Measurements from ENCODE around the gene GRIK3. TPM values are rescaled to one million over a fixed set of nuclear protein-coding genes. Genes with fewer than 3 reads are reported as not detected.

Gene GRIK3
- total and polyA plus RNA-seq, 2 donors (not counting 1 experiment from before 2014, with no cell fraction given), result not detected

GRCh38 chr1:36884029-36884701 lies 150.2 kb downstream of the GRIK3 start:
- no peaks in the 10 kb centered on the region for H3K27me3 ChIP-seq (ENCODE audit: control insufficient read depth, insufficient read depth, low read length)
- H3K4me1 ChIP-seq (ENCODE audit: control insufficient read depth, extremely low read depth, insufficient read depth, low read length), result no peaks in the 10 kb centered on the region
- H3K9me3 ChIP-seq (ENCODE audit: control insufficient read depth, insufficient read depth, low read depth, low read length), result no peaks in the 10 kb centered on the region
- no peak for DNase-seq (ENCODE audit: low read depth in 2 of 2)
- no peaks in the 10 kb centered on the region for H3K79me2 ChIP-seq (ENCODE audit: control insufficient read depth, insufficient read depth, low read length)
- H3K4me2 ChIP-seq (ENCODE audit: extremely low read depth, insufficient read depth, low read length), result no peak overlapping the region
- H3K4me3 ChIP-seq (replicated peaks in 1 of 4; ENCODE audit: control extremely low read depth in 1 of 4, insufficient read depth in 1 of 4, low read depth in 3 of 4, low read length in 4 of 4), result no peak overlapping the region
- no peak overlapping the region for H3K9ac ChIP-seq (ENCODE audit: insufficient read depth, low read length)
- H3K27ac ChIP-seq (ENCODE audit: insufficient read depth, low read length), result no peak overlapping the region
- H3K36me3 ChIP-seq (ENCODE audit: control insufficient read depth, insufficient read depth, low read length), result no peaks in the 10 kb centered on the region
- no peaks in the 10 kb centered on the region for H4K20me1 ChIP-seq (ENCODE audit: control insufficient read depth, extremely low read depth, insufficient read depth, low read length)
- no peak for TF ChIP-seq EZH2 (IDR thresholded peaks at IDR 0.05; ENCODE audit: low read length, missing control alignments)
- TF ChIP-seq, protein P1, sequence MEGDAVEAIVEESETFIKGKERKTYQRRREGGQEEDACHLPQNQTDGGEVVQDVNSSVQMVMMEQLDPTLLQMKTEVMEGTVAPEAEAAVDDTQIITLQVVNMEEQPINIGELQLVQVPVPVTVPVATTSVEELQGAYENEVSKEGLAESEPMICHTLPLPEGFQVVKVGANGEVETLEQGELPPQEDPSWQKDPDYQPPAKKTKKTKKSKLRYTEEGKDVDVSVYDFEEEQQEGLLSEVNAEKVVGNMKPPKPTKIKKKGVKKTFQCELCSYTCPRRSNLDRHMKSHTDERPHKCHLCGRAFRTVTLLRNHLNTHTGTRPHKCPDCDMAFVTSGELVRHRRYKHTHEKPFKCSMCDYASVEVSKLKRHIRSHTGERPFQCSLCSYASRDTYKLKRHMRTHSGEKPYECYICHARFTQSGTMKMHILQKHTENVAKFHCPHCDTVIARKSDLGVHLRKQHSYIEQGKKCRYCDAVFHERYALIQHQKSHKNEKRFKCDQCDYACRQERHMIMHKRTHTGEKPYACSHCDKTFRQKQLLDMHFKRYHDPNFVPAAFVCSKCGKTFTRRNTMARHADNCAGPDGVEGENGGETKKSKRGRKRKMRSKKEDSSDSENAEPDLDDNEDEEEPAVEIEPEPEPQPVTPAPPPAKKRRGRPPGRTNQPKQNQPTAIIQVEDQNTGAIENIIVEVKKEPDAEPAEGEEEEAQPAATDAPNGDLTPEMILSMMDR (conservative IDR thresholded peaks at IDR 0.05 in 1 of 2, IDR thresholded peaks at IDR 0.05 in 1 of 2; ENCODE audit: low read depth in 1 of 2, low read length in 2 of 2), result no peak
- H2AFZ ChIP-seq (ENCODE audit: low read length), result no peak overlapping the region

DNA sequence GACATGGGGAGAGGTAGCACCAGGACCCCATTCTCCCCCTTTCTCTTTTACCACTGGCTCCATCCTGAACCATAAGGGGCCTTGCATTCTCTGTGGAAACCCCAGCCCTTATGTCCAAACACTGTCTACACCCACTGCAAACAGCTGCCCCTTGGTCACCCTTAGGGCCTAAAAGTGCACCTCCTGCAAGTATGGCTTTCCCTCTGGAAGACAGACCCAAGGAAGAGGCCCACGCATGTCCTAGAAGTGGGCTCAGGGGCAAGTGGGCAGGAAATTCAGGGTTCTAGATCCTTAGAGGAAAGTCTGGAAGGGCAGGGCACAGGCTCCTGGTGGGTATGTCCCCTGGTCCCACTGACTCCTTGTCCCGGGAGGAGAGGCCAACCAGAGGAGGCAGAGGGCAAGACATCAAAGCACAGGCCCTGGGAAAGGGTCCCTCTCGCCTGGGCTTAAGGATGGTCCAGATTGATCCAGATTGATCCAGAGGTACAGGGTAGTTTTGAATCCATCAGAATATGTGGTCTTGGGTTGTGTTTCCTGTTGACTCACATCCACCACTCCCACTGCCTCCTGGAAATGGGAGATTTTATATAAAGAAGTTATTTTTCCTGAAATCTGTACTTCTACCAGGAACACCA lies 150.9 kb downstream of the GRIK3 start:
- H3K9me3 ChIP-seq (ENCODE audit: control insufficient read depth, insufficient read depth, low read depth, low read length), result no peaks in the 10 kb centered on the region
- TF ChIP-seq, protein P1 (conservative IDR thresholded peaks at IDR 0.05 in 1 of 2, IDR thresholded peaks at IDR 0.05 in 1 of 2; ENCODE audit: low read depth in 1 of 2, low read length in 2 of 2), result no peak
- no peak for TF ChIP-seq EZH2 (IDR thresholded peaks at IDR 0.05; ENCODE audit: low read length, missing control alignments)
- H3K4me1 ChIP-seq (ENCODE audit: control insufficient read depth, extremely low read depth, insufficient read depth, low read length), result no peaks in the 10 kb centered on the region
- no peak overlapping the region for H3K9ac ChIP-seq (ENCODE audit: insufficient read depth, low read length)
- H3K79me2 ChIP-seq (ENCODE audit: control insufficient read depth, insufficient read depth, low read length), result no peaks in the 10 kb centered on the region
- H3K4me2 ChIP-seq (ENCODE audit: extremely low read depth, insufficient read depth, low read length), result no peak overlapping the region
- H3K27ac ChIP-seq (ENCODE audit: insufficient read depth, low read length), result no peak overlapping the region
- H2AFZ ChIP-seq (ENCODE audit: low read length), result no peak overlapping the region
- no peaks in the 10 kb centered on the region for H3K27me3 ChIP-seq (ENCODE audit: control insufficient read depth, insufficient read depth, low read length)
- no peak for DNase-seq (ENCODE audit: low read depth in 2 of 2)
- H3K36me3 ChIP-seq (ENCODE audit: control insufficient read depth, insufficient read depth, low read length), result no peaks in the 10 kb centered on the region
- H4K20me1 ChIP-seq (ENCODE audit: control insufficient read depth, extremely low read depth, insufficient read depth, low read length), result no peaks in the 10 kb centered on the region
- H3K4me3 ChIP-seq (replicated peaks in 1 of 4; ENCODE audit: control extremely low read depth in 1 of 4, insufficient read depth in 1 of 4, low read depth in 3 of 4, low read length in 4 of 4), result no peak overlapping the region

DNA sequence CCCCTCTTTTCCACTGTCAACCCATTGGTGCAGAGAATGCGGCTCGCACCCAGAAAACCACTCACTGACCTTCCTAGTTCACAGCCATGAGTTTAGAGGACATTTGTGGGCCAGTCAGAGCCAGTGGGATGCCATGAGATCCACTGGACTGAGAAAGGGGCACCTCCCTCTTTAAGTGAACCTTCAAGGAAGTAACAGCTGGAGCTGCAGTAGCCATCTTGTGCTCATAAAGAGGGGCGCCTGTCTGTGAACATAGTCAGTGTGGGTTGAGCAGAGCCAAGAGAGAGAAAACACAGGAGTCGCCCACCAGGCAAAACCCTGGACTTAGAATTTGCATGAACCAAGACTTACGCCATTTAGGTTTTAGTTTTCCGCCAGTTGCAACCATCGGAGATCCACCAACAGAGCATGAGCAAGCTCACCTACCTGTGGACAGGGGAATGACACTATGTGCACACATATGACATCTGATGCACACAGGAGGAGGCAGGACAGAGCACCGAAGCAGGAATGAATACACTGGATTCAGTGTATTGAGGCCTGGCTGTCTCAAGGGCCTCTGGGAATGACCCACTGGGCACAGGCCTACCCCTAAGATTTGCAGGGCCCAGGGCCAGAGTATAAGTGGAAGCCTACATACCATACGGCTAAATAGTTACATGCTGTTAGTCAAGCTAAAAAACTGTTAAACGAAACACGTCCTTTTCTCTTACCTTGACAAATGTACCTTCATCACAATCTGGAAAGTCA lies 151.6 kb downstream of the GRIK3 start:
- Histone ChIP-seq H3K36me3 (ENCODE audit: control insufficient read depth, insufficient read depth, low read length) (no peaks in the 10 kb centered on the region), H3K4me1 (ENCODE audit: control insufficient read depth, extremely low read depth, insufficient read depth, low read length) (no peaks in the 10 kb centered on the region), H4K20me1 (ENCODE audit: control insufficient read depth, extremely low read depth, insufficient read depth, low read length) (no peaks in the 10 kb centered on the region), H3K9ac (ENCODE audit: insufficient read depth, low read length) (no peak overlapping the region), H3K27me3 (ENCODE audit: control insufficient read depth, insufficient read depth, low read length) (no peaks in the 10 kb centered on the region), H3K9me3 (ENCODE audit: control insufficient read depth, insufficient read depth, low read depth, low read length) (no peaks in the 10 kb centered on the region), H3K4me3 (replicated peaks in 1 of 4; ENCODE audit: control extremely low read depth in 1 of 4, insufficient read depth in 1 of 4, low read depth in 3 of 4, low read length in 4 of 4) (no peak overlapping the region), H2AFZ (ENCODE audit: low read length) (no peak overlapping the region), H3K27ac (ENCODE audit: insufficient read depth, low read length) (no peak overlapping the region), H3K79me2 (ENCODE audit: control insufficient read depth, insufficient read depth, low read length) (no peaks in the 10 kb centered on the region), H3K4me2 (ENCODE audit: extremely low read depth, insufficient read depth, low read length) (no peak overlapping the region)
- TF ChIP-seq, protein P1 (conservative IDR thresholded peaks at IDR 0.05 in 1 of 2, IDR thresholded peaks at IDR 0.05 in 1 of 2; ENCODE audit: low read depth in 1 of 2, low read length in 2 of 2), result no peak
- TF ChIP-seq EZH2 (IDR thresholded peaks at IDR 0.05; ENCODE audit: low read length, missing control alignments), result no peak
- DNase-seq (ENCODE audit: low read depth in 2 of 2), result no peak

All from fibroblast of lung (primary cell).